Measurements from ENCODE around the gene STK38L.

Gene STK38L

DNA sequence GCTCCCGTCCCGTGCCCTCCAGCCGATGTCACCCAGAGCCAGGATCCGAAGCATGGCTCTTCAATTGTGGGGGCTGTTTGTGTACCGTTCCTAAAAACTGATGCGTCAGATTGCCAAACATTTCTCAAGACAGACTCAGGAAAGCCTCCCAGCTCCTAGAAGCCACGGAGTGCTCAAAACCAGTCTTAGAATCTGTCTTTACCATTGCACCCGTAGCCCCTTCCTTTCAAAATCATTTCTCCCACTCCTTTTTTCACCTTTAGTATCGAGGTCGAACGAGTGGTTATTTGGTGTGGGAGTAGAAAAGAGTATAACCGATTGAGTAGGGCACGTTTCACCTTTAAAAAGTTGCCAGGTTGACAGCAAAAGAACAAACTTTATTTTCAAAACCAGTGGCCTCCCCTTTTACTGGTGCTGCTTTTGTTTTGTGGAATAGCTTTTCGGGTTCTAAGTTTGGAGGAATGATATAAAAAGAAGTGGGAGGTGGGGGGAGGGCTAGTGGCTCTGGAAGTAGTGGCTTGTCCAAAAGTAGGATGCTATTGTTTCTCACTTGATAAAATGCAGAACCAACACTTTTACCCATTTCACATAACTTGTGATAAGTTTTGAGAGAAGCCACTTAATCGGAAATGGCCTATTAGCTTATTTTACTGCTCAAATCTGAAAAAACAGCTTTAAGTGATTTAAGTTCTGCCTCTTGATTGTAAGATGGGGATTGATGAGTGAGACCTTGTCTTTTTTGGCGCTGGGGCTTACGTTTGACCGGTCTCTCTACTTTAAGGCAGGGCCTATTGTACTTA is 803 bp downstream of the STK38L start:
- POLR2A ChIA-PET: interaction anchor here (0.7 kb wide), 1 partner anchor 16 kb away, joined by 6 read pairs; no protein-coding TSS in a partner anchor
- Histone ChIP-seq H3K27me3 (replicated peaks in 2 of 5; ENCODE audit: control insufficient read depth in 4 of 5, insufficient read depth in 5 of 5, low read length in 4 of 5) (no peaks in the 10 kb centered on the region), H3K4me3 (ENCODE audit: control insufficient read depth in 1 of 7, extremely low read depth in 1 of 7, insufficient read depth in 4 of 7, low read depth in 2 of 7, low read length in 6 of 7) (peak overlapping the region; percentile 81 to 98 (median 85)), H3K9me3 (ENCODE audit: control extremely low read depth in 1 of 5, control insufficient read depth in 4 of 5, insufficient read depth in 2 of 5, low read depth in 1 of 5, low read length in 4 of 5) (no peaks in the 10 kb centered on the region), H3K4me1 (ENCODE audit: control extremely low read depth in 1 of 4, control insufficient read depth in 4 of 4, insufficient read depth in 4 of 4, low read length in 3 of 4) (peaks cover 9 to 30% (median 18%) of the 10 kb centered on the region in 4 experiments), H3K36me3 (ENCODE audit: control insufficient read depth in 4 of 4, insufficient read depth in 4 of 4, low read length in 3 of 4) (no peaks in the 10 kb centered on the region), H3K27ac (ENCODE audit: insufficient read depth in 1 of 2, low read depth in 1 of 2, low read length in 2 of 2, poor library complexity in 1 of 2, severe bottlenecking in 2 of 2) (peak overlapping the region; percentile 79 to 91)
- CTCF ChIA-PET: interaction anchor here (0.7 to 1.6 kb wide), 5 partner anchors 10 to 102 kb away, joined by 3 to 6 read pairs (median 3); no protein-coding TSS in a partner anchor
- peak in 2 of 3 donors; percentile 31 to 43 for DNase-seq
- 24% methylated on average over 11 of the region's 18 CpGs for WGBS (ENCODE audit: insufficient coverage)

DNA sequence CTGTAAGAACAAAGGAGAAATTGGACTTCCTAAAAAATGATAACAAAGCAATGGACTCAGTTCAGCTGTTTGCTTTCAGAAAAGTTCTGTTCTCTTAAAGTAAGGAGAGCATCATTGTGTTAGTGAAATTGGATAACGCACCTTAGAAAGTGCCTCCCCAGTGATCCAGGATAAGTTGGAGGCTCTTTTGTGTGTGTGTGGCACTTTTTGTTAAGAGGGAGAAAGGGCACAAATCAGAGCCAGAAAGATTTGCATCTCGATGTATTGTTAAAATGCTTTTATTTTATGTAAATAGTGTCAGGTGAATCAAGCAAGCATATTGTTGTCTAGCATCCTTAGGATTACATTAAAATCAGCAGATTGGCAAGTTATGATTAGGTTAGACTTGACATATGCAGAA is 2.1 kb downstream of the STK38L start:
- no peaks in the 10 kb centered on the region for H3K27me3 ChIP-seq (replicated peaks in 2 of 5; ENCODE audit: control insufficient read depth in 4 of 5, insufficient read depth in 5 of 5, low read length in 4 of 5)
- POLR2A ChIA-PET: no interaction called here
- 100% methylated on average over 2 of the region's 2 CpGs for WGBS (ENCODE audit: insufficient coverage)
- peak overlapping the region in 2 of 7 experiments; percentile 24 to 81 for H3K4me3 ChIP-seq (ENCODE audit: control insufficient read depth in 1 of 7, extremely low read depth in 1 of 7, insufficient read depth in 4 of 7, low read depth in 2 of 7, low read length in 6 of 7)
- no peak for DNase-seq
- H3K27ac ChIP-seq (ENCODE audit: insufficient read depth in 1 of 2, low read depth in 1 of 2, low read length in 2 of 2, poor library complexity in 1 of 2, severe bottlenecking in 2 of 2): no peak overlapping the region
- no peaks in the 10 kb centered on the region for H3K36me3 ChIP-seq (ENCODE audit: control insufficient read depth in 4 of 4, insufficient read depth in 4 of 4, low read length in 3 of 4)
- no peaks in the 10 kb centered on the region for H3K9me3 ChIP-seq (ENCODE audit: control extremely low read depth in 1 of 5, control insufficient read depth in 4 of 5, insufficient read depth in 2 of 5, low read depth in 1 of 5, low read length in 4 of 5)
- CTCF ChIA-PET: interaction anchor here (1.5 to 1.6 kb wide), 2 partner anchors 12 to 103 kb away, joined by 3 to 6 read pairs; no protein-coding TSS in a partner anchor
- peaks cover 9 to 36% (median 24%) of the 10 kb centered on the region in 4 experiments for H3K4me1 ChIP-seq (ENCODE audit: control extremely low read depth in 1 of 4, control insufficient read depth in 4 of 4, insufficient read depth in 4 of 4, low read length in 3 of 4)

- POLR2A ChIA-PET: no interaction called here
- H3K9me3 ChIP-seq (ENCODE audit: control extremely low read depth in 1 of 5, control insufficient read depth in 4 of 5, insufficient read depth in 2 of 5, low read depth in 1 of 5, low read length in 4 of 5): no peaks in the 10 kb centered on the region
- CTCF ChIA-PET: no interaction called here
- no peak for DNase-seq
- no peaks in the 10 kb centered on the region for H3K36me3 ChIP-seq (ENCODE audit: control insufficient read depth in 4 of 4, insufficient read depth in 4 of 4, low read length in 3 of 4)
- H3K27me3 ChIP-seq (replicated peaks in 2 of 5; ENCODE audit: control insufficient read depth in 4 of 5, insufficient read depth in 5 of 5, low read length in 4 of 5): no peaks in the 10 kb centered on the region
- peaks cover 9 to 40% (median 26%) of the 10 kb centered on the region in 4 experiments for H3K4me1 ChIP-seq (ENCODE audit: control extremely low read depth in 1 of 4, control insufficient read depth in 4 of 4, insufficient read depth in 4 of 4, low read length in 3 of 4)
- H3K27ac ChIP-seq (ENCODE audit: insufficient read depth in 1 of 2, low read depth in 1 of 2, low read length in 2 of 2, poor library complexity in 1 of 2, severe bottlenecking in 2 of 2): no peak overlapping the region
- H3K4me3 ChIP-seq (ENCODE audit: control insufficient read depth in 1 of 7, extremely low read depth in 1 of 7, insufficient read depth in 4 of 7, low read depth in 2 of 7, low read length in 6 of 7): no peak overlapping the region
- WGBS (ENCODE audit: insufficient coverage): no CpG with 5 or more reads among the region's 5 CpGs
These were observed 2.7 kb downstream of the STK38L start for GRCh38 chr12:27246774-27247173.

DNA sequence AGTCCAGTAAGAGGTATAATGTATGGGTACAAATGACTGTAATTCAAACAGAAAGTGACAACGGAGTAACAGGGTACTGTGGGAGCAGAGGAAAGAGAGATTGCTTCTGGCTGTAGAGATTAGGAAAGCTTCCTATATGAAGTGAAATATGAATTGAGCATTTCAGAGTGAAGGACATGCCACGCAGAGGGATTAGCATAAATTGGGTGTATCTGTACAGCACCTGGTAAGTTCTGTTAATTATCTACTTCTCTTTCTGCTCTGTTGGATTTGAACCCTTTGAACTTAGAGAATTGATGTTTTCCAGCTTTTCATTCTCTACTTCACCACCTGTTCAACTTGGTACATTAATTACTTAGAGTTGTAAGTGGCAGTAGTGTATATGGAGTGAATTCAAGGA is 8.8 kb downstream of the STK38L start:
- CTCF ChIA-PET: interaction anchor here (1.2 kb wide), 1 partner anchor 9 kb away, joined by 4 read pairs; the partner anchor contains the start of gene STK38L
- Histone ChIP-seq H3K9me3 (ENCODE audit: control extremely low read depth in 1 of 5, control insufficient read depth in 4 of 5, insufficient read depth in 2 of 5, low read depth in 1 of 5, low read length in 4 of 5) (no peaks in the 10 kb centered on the region), H3K27ac (ENCODE audit: insufficient read depth in 1 of 2, low read depth in 1 of 2, low read length in 2 of 2, poor library complexity in 1 of 2, severe bottlenecking in 2 of 2) (no peak overlapping the region), H3K27me3 (replicated peaks in 2 of 5; ENCODE audit: control insufficient read depth in 4 of 5, insufficient read depth in 5 of 5, low read length in 4 of 5) (no peaks in the 10 kb centered on the region), H3K4me3 (ENCODE audit: control insufficient read depth in 1 of 7, extremely low read depth in 1 of 7, insufficient read depth in 4 of 7, low read depth in 2 of 7, low read length in 6 of 7) (no peak overlapping the region), H3K36me3 (ENCODE audit: control insufficient read depth in 4 of 4, insufficient read depth in 4 of 4, low read length in 3 of 4) (peaks cover 0 to 7% (median 3%) of the 10 kb centered on the region in 4 experiments), H3K4me1 (ENCODE audit: control extremely low read depth in 1 of 4, control insufficient read depth in 4 of 4, insufficient read depth in 4 of 4, low read length in 3 of 4) (peaks cover 0 to 17% (median 12%) of the 10 kb centered on the region in 4 experiments)
- 19% methylated on average over 2 of the region's 2 CpGs for WGBS (ENCODE audit: insufficient coverage)
- POLR2A ChIA-PET: no interaction called here
- DNase-seq: peak in 1 of 3 donors; percentile 49

- H3K4me1 ChIP-seq (ENCODE audit: control extremely low read depth in 1 of 4, control insufficient read depth in 4 of 4, insufficient read depth in 4 of 4, low read length in 3 of 4): peaks cover 0 to 17% (median 12%) of the 10 kb centered on the region in 4 experiments
- H3K9me3 ChIP-seq (ENCODE audit: control extremely low read depth in 1 of 5, control insufficient read depth in 4 of 5, insufficient read depth in 2 of 5, low read depth in 1 of 5, low read length in 4 of 5): no peaks in the 10 kb centered on the region
- no peak overlapping the region for H3K4me3 ChIP-seq (ENCODE audit: control insufficient read depth in 1 of 7, extremely low read depth in 1 of 7, insufficient read depth in 4 of 7, low read depth in 2 of 7, low read length in 6 of 7)
- 100% methylated on average over 2 of the region's 2 CpGs for WGBS (ENCODE audit: insufficient coverage)
- no peak overlapping the region for H3K27ac ChIP-seq (ENCODE audit: insufficient read depth in 1 of 2, low read depth in 1 of 2, low read length in 2 of 2, poor library complexity in 1 of 2, severe bottlenecking in 2 of 2)
- ChIA-PET POLR2A (interaction anchor here (0.7 kb wide), 1 partner anchor 36 kb away, joined by 3 read pairs; no protein-coding TSS in a partner anchor), CTCF (interaction anchor here (1.2 kb wide), 2 partner anchors 10 to 50 kb away, joined by 4 read pairs; partner anchors contain the start of gene STK38L)
- no peaks in the 10 kb centered on the region for H3K27me3 ChIP-seq (replicated peaks in 2 of 5; ENCODE audit: control insufficient read depth in 4 of 5, insufficient read depth in 5 of 5, low read length in 4 of 5)
- peaks cover 0 to 7% (median 3%) of the 10 kb centered on the region in 4 experiments for H3K36me3 ChIP-seq (ENCODE audit: control insufficient read depth in 4 of 4, insufficient read depth in 4 of 4, low read length in 3 of 4)
- DNase-seq: no peak
These were observed 9.3 kb downstream of the STK38L start for GRCh38 chr12:27253347-27253746.

- no peak overlapping the region for H3K27ac ChIP-seq (ENCODE audit: insufficient read depth in 1 of 2, low read depth in 1 of 2, low read length in 2 of 2, poor library complexity in 1 of 2, severe bottlenecking in 2 of 2)
- H3K27me3 ChIP-seq (replicated peaks in 2 of 5; ENCODE audit: control insufficient read depth in 4 of 5, insufficient read depth in 5 of 5, low read length in 4 of 5): no peaks in the 10 kb centered on the region
- DNase-seq: no peak
- peaks cover 3 to 17% (median 9%) of the 10 kb centered on the region in 4 experiments for H3K4me1 ChIP-seq (ENCODE audit: control extremely low read depth in 1 of 4, control insufficient read depth in 4 of 4, insufficient read depth in 4 of 4, low read length in 3 of 4)
- WGBS (ENCODE audit: insufficient coverage): 97% methylated on average over 3 of the region's 3 CpGs
- ChIA-PET POLR2A (no interaction called here), CTCF (interaction anchor here (1.2 kb wide), 1 partner anchor 46 kb away, joined by 3 read pairs; no protein-coding TSS in a partner anchor)
- peaks cover 0 to 7% (median 3%) of the 10 kb centered on the region in 4 experiments for H3K36me3 ChIP-seq (ENCODE audit: control insufficient read depth in 4 of 4, insufficient read depth in 4 of 4, low read length in 3 of 4)
- H3K9me3 ChIP-seq (ENCODE audit: control extremely low read depth in 1 of 5, control insufficient read depth in 4 of 5, insufficient read depth in 2 of 5, low read depth in 1 of 5, low read length in 4 of 5): no peaks in the 10 kb centered on the region
- no peak overlapping the region for H3K4me3 ChIP-seq (ENCODE audit: control insufficient read depth in 1 of 7, extremely low read depth in 1 of 7, insufficient read depth in 4 of 7, low read depth in 2 of 7, low read length in 6 of 7)
These were observed 11.7 kb downstream of the STK38L start for GRCh38 chr12:27255806-27256205.
